A673 (cell line): ENCODE data around the gene NCAPD3. TPM values are rescaled to one million over a fixed set of nuclear protein-coding genes. Genes with fewer than 3 reads are reported as not detected.
A peak's percentile ranks its signal among the peaks of the same experiment; 100 is the strongest.

Experiments
- BruUV-seq: library from RNA; stranded (reverse); fragments of 400-500 nt; replicated peaks from 2 replicates; lab custom pipeline; 2021; lab: Mats Ljungman, UMichigan
- CTCF ChIA-PET: fragments of 300-600 bp; sonication (Branson Sonifier 250); formaldehyde crosslinking; loops from one replicate; lab custom pipeline; 2022; ENCODE audit warnings: antibody characterized with exemption; lab: Charles Lee
- POLR2A ChIA-PET: fragments of 300-600 bp; sonication (Branson Sonifier 250); formaldehyde crosslinking; loops from one replicate; lab custom pipeline; 2022; ENCODE audit warnings: antibody characterized with exemption; ENCODE audit not compliant: low non-redundant PET; lab: Charles Lee
- DNase-seq: peaks from one replicate; pipeline ENCODE4 v3.0.0-alpha.2; 2015; ENCODE audit warnings: low spot score
- H3K27ac ChIP-seq: fragments of 200-600 bp; sonication (generic); 2 replicates; pipeline ENCODE4 v1.5.1; 2016; ENCODE audit warnings: mixed run types, low read depth, mild to moderate bottlenecking, mixed read lengths, antibody characterized with exemption, low read length; ENCODE audit not compliant: poor library complexity, severe bottlenecking
- H3K27me3 ChIP-seq: fragments of 200-600 bp; sonication (generic); replicated peaks from 2 replicates; pipeline ENCODE4 v1.6.1; 2017; ENCODE audit warnings: mixed run types, low read depth, mild to moderate bottlenecking, mixed read lengths, antibody characterized with exemption, low read length; ENCODE audit not compliant: insufficient read depth, poor library complexity
- H3K36me3 ChIP-seq: fragments of 200-600 bp; sonication (generic); 2 replicates; pipeline ENCODE4 v1.6.1; 2016; ENCODE audit warnings: mixed run types, mild to moderate bottlenecking, mixed read lengths, antibody characterized with exemption, low read length; ENCODE audit not compliant: insufficient read depth, poor library complexity, severe bottlenecking
- H3K4me1 ChIP-seq: fragments of 200-600 bp; sonication (generic); 2 replicates; pipeline ENCODE4 v1.6.1; 2017; ENCODE audit warnings: mixed run types, mild to moderate bottlenecking, mixed read lengths, antibody characterized with exemption, low read length; ENCODE audit not compliant: insufficient read depth, poor library complexity, severe bottlenecking
- H3K4me3 ChIP-seq: fragments of 200-600 bp; sonication (generic); 2 replicates; pipeline ENCODE4 v1.5.1; 2016; ENCODE audit warnings: low read depth, mixed run types, mild to moderate bottlenecking, mixed read lengths, low read length; ENCODE audit not compliant: poor library complexity, severe bottlenecking
- H3K9me3 ChIP-seq: fragments of 200-600 bp; sonication (generic); 2 replicates; pipeline ENCODE4 v1.6.1; 2016; ENCODE audit warnings: mixed run types, low read depth, mild to moderate bottlenecking, mixed read lengths, antibody characterized with exemption, low read length; ENCODE audit not compliant: poor library complexity, severe bottlenecking
- CTCF ChIP-seq: fragments of 300-800, 200-600 bp; sonication (generic); conservative IDR thresholded peaks from 2 replicates; pipeline ENCODE4 v1.5.1; 2017; ENCODE audit warnings: low read depth, mild to moderate bottlenecking, antibody characterized with exemption, low read length, moderate library complexity, mixed read lengths
- EZH2 ChIP-seq: fragments of 200-600 bp; sonication (generic); IDR thresholded peaks from 2 replicates; pipeline ENCODE4 v1.6.1; 2017; ENCODE audit warnings: borderline replicate concordance, low read depth, mild to moderate bottlenecking, mixed read lengths, antibody characterized with exemption, low read length; ENCODE audit not compliant: poor library complexity, severe bottlenecking
- intact Hi-C: fragments of 100-400 bp; cut with micrococcal nuclease; formaldehyde crosslinking; loops from one replicate; pipeline ENCODE4 v1.10.0; 2022; ENCODE audit not compliant: unreplicated experiment
- total RNA-seq: library from RNA; stranded (reverse); gene quantifications from 2 replicates; pipeline ENCODE4 v1.2.3, GENCODE V29; 2021

Gene NCAPD3
- total RNA-seq, 1 experiment from 2014 or later = 127 TPM

- no peak for DNase-seq
- CTCF ChIA-PET = no interaction called here
- TF ChIP-seq CTCF = no peak
- no peak for TF ChIP-seq EZH2
- Histone ChIP-seq H3K9me3 (no peaks in the 10 kb centered on the region), H3K27me3 (no peaks in the 10 kb centered on the region), H3K4me3 (no peak overlapping the region), H3K36me3 (peaks cover 51% of the 10 kb centered on the region), H3K27ac (no peak overlapping the region), H3K4me1 (no peaks in the 10 kb centered on the region)
- intact Hi-C loops = no loop called here
- no TSS peak for BruUV-seq
- POLR2A ChIA-PET = interaction anchor here (0.7 kb wide), 1 partner anchor 262 kb away, joined by 8 read pairs; no protein-coding TSS in a partner anchor
Observed at GRCh38 chr11:134153147-134153905, 70.4 kb downstream of the NCAPD3 start.

GRCh38 chr11:134152696-134153095, 71.1 kb downstream of the NCAPD3 start:
- no peak overlapping the region for H3K27ac ChIP-seq
- intact Hi-C loops = no loop called here
- H3K36me3 ChIP-seq = peaks cover 45% of the 10 kb centered on the region
- H3K27me3 ChIP-seq = no peaks in the 10 kb centered on the region
- CTCF ChIA-PET = no interaction called here
- H3K4me3 ChIP-seq = no peak overlapping the region
- no peak for DNase-seq
- H3K9me3 ChIP-seq = no peaks in the 10 kb centered on the region
- POLR2A ChIA-PET = interaction anchor here (0.9 kb wide), 1 partner anchor 72 kb away, joined by 5 read pairs; no protein-coding TSS in a partner anchor
- H3K4me1 ChIP-seq = no peaks in the 10 kb centered on the region
- TSS peak; percentile 51 for BruUV-seq
- TF ChIP-seq CTCF = no peak
- TF ChIP-seq EZH2 = no peak

GRCh38 chr11:134151083-134151747, 72.6 kb downstream of the NCAPD3 start:
- TF ChIP-seq EZH2 = no peak
- TF ChIP-seq CTCF = no peak
- no peak for DNase-seq
- BruUV-seq = no TSS peak
- Histone ChIP-seq H3K27ac (no peak overlapping the region), H3K4me3 (no peak overlapping the region), H3K27me3 (no peaks in the 10 kb centered on the region), H3K36me3 (peaks cover 31% of the 10 kb centered on the region), H3K9me3 (no peaks in the 10 kb centered on the region), H3K4me1 (no peaks in the 10 kb centered on the region)
- intact Hi-C loops = no loop called here
- ChIA-PET POLR2A (no interaction called here), CTCF (no interaction called here)
